ENCODE measurements around the gene UNC119B.

GRCh38 chr12:120687578-120688289 lies 22.5 kb upstream of the UNC119B start:
- TF ChIP-seq, protein P1, sequence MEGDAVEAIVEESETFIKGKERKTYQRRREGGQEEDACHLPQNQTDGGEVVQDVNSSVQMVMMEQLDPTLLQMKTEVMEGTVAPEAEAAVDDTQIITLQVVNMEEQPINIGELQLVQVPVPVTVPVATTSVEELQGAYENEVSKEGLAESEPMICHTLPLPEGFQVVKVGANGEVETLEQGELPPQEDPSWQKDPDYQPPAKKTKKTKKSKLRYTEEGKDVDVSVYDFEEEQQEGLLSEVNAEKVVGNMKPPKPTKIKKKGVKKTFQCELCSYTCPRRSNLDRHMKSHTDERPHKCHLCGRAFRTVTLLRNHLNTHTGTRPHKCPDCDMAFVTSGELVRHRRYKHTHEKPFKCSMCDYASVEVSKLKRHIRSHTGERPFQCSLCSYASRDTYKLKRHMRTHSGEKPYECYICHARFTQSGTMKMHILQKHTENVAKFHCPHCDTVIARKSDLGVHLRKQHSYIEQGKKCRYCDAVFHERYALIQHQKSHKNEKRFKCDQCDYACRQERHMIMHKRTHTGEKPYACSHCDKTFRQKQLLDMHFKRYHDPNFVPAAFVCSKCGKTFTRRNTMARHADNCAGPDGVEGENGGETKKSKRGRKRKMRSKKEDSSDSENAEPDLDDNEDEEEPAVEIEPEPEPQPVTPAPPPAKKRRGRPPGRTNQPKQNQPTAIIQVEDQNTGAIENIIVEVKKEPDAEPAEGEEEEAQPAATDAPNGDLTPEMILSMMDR (conservative IDR thresholded peaks at IDR 0.05): no peak
- peak; percentile 61; the same call in 1 of the 2 replicates for TF ChIP-seq ZFX (IDR thresholded peaks at IDR 0.05)
